Right lobe of liver (tissue), 4 donors: Measurements from ENCODE around the gene CDH15.

Source experiments
- CTCF ChIP-seq, 4 donors: fragments of 200-600 bp in 3 of 4; fragments of 450-650 bp in 1 of 4; IDR thresholded peaks; one replicate each; pipeline versions ENCODE4 v1.5.1 to v1.8.0; 2016 to 2022; ENCODE audit warnings: antibody characterized with exemption in 4 of 4, mild to moderate bottlenecking in 2 of 4
- POLR2A ChIP-seq: fragments of 450-650 bp; IDR thresholded peaks from one replicate; pipeline ENCODE4 v1.6.1; 2017; ENCODE audit warnings: antibody characterized with exemption, mild to moderate bottlenecking
- donor health status: DM: no; HTN: no; CAD: no.
- donor health status: DM: no; HTN: no; CAD: no.
- donor health status: DM: no; HTN: yes; CAD: no.

GRCh38 chr16:89243664-89244063 lies 72.1 kb downstream of the CDH15 start:
- no peak for TF ChIP-seq POLR2A
- no peak for TF ChIP-seq CTCF (IDR thresholded peaks at IDR 0.05)
